GM06990 (cell line): ENCODE measurements around the gene JAG1.

ENCODE experiments used
- DNase-seq: peaks from one replicate; pipeline ENCODE4 v3.0.0-alpha.2; 2011; ENCODE audit not compliant: insufficient read length; ENCODE audit errors: extremely low read depth
- H3K27me3 ChIP-seq: replicated peaks from 2 replicates; pipeline ENCODE4 v1.6.0; 2011; ENCODE audit warnings: low read length; ENCODE audit not compliant: control insufficient read depth, insufficient read depth
- H3K36me3 ChIP-seq: 2 replicates; pipeline ENCODE4 v1.5.1; 2011; ENCODE audit warnings: low read length; ENCODE audit not compliant: control insufficient read depth, insufficient read depth
- H3K4me3 ChIP-seq: replicated peaks from 2 replicates; pipeline ENCODE4 v1.5.1; 2011; ENCODE audit warnings: low read depth, mild to moderate bottlenecking, control low read depth, low read length
- TF ChIP-seq, protein P1 (sequence below): IDR thresholded peaks from 2 replicates; pipeline ENCODE4 v1.5.1; 2011; ENCODE audit warnings: low read length, control low read depth, mild to moderate bottlenecking, inconsistent platforms; ENCODE audit not compliant: insufficient read depth, poor library complexity, severe bottlenecking

The JAG1 gene

GRCh38 chr20:10673842-10674683 lies at the start of gene JAG1:
Gene JAG1, minus strand, starts transcription at chr20:10673999. Its CDS starts 469 bp downstream, at chr20:10673530.
- Histone ChIP-seq H3K36me3 (no peaks in the 10 kb centered on the region), H3K4me3 (peak within 1 kb of the TSS; percentile 55), H3K27me3 (no peaks in the 10 kb centered on the region; the same call in 1 of the 2 replicates)
- DNase-seq, result peak; percentile 87
- TF ChIP-seq, protein P1, sequence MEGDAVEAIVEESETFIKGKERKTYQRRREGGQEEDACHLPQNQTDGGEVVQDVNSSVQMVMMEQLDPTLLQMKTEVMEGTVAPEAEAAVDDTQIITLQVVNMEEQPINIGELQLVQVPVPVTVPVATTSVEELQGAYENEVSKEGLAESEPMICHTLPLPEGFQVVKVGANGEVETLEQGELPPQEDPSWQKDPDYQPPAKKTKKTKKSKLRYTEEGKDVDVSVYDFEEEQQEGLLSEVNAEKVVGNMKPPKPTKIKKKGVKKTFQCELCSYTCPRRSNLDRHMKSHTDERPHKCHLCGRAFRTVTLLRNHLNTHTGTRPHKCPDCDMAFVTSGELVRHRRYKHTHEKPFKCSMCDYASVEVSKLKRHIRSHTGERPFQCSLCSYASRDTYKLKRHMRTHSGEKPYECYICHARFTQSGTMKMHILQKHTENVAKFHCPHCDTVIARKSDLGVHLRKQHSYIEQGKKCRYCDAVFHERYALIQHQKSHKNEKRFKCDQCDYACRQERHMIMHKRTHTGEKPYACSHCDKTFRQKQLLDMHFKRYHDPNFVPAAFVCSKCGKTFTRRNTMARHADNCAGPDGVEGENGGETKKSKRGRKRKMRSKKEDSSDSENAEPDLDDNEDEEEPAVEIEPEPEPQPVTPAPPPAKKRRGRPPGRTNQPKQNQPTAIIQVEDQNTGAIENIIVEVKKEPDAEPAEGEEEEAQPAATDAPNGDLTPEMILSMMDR, result no peak

DNA sequence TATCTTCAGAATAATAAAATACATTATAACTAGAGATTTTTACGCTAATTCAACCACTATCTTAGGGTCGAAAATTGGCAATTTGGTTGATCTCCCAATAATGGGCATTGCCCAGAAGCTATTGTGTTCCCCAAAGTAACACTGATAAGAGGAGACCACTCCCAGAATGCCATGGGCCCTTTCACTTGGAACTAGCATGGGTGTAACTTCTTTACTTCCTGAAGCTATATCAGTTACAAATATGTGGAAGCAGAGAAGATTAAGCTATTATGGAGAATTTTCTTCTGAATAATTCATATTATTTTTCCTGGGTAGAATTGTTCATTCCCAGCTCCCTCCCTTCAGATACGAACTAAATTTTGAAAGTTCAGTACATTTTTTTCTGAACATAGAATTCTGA lies 48.2 kb upstream of the JAG1 start:
- Histone ChIP-seq H3K27me3 (0 out of 2 replicates have a peak, but pooled peaks cover 1% of the 10 kb centered on the region), H3K36me3 (no peaks in the 10 kb centered on the region), H3K4me3 (no peak overlapping the region)
- no peak for DNase-seq
- TF ChIP-seq, protein P1, result no peak

DNA sequence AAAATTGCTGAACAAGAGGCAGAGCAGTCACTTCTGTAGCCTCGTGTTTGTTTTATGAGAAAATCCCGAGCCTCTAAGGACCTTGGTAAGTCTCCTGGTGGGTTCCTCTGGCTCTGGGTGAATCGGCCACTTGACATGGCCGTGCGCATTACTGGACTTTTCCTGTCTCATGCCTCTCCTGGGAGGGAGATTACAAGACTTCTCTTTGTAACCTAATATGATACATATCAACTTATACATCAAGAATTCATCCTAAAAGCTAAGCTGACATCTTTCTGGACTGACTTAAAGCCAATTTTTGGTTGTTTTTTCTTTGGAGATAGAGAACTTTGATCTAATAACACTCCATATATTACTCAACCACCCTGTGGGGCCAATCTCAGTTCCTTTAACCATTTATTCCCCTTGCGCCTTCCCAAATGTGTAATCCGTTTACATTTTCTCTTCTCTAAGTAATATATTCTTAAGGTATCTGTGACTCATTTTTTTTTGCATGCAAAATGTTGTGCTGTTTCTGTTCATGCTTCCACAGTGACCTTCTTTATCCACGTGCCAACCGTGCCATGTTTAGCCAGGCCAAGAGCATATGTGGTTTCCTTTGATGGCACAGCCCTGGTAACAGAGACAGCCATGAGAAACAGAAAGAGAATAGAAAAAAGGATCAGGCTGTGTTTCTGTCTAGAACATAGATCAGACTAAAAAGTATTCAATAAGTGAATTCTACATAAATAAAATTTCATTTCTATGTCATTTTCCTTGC lies 47.5 kb upstream of the JAG1 start:
- DNase-seq, result no peak
- no peak overlapping the region for H3K4me3 ChIP-seq

DNA sequence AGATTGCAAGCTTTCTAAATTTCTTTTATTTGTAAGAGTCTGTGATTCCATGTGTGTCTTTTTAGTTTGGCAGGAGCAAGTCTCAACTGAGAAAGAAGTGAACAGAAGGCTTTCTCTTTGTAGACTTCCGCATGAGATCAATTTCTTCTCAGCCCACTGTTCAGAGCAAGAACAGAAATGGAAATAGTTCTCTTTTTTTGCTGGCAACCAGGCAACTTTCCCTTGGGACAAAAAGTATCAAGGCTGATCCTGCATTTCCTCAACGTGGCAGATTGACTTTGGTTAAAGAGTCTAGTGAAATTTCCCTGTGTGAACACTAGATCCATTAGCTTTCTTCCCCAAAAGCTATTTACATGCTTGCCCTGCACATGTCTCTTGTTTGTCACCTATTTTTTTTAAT lies 46.8 kb upstream of the JAG1 start:
- Histone ChIP-seq H3K27me3 (0 out of 2 replicates have a peak, but pooled peaks cover 1% of the 10 kb centered on the region), H3K36me3 (no peaks in the 10 kb centered on the region), H3K4me3 (no peak overlapping the region)
- TF ChIP-seq, protein P1, result no peak
- no peak for DNase-seq

More for the DNA sequence above, 47.5 kb upstream of the JAG1 start:
- Histone ChIP-seq H3K36me3 (no peaks in the 10 kb centered on the region), H3K27me3 (0 out of 2 replicates have a peak, but pooled peaks cover 1% of the 10 kb centered on the region)
- TF ChIP-seq, protein P1, result no peak

GRCh38 chr20:10719740-10720385 lies 46.1 kb upstream of the JAG1 start:
- no peaks in the 10 kb centered on the region for H3K36me3 ChIP-seq
- no peak overlapping the region for H3K4me3 ChIP-seq
- TF ChIP-seq, protein P1, result no peak
- H3K27me3 ChIP-seq, result 0 out of 2 replicates have a peak, but pooled peaks cover 1% of the 10 kb centered on the region
- no peak for DNase-seq
